ENCODE data around the gene SLC25A30. TPM values are rescaled to one million over a fixed set of nuclear protein-coding genes. Genes with fewer than 3 reads are reported as not detected.

SLC25A30 gene
- total RNA-seq, 2 donors from 2014 or later = 9.9 to 12.4 TPM

GRCh38 chr13:45464687-45465453 lies 46.7 kb upstream of the SLC25A30 start, which contains the start of gene COG3:
COG3 (plus strand) TSS chr13:45464939; CDS start chr13:45465037, 98 bp downstream.
- Histone ChIP-seq H3K36me3 (ENCODE audit: control insufficient read depth, insufficient read depth, low read length) (peaks cover 10% of the 10 kb centered on the region), H3K4me3 (ENCODE audit: low read length) (peak within 1 kb of the TSS; percentile 99), H3K9me3 (ENCODE audit: control insufficient read depth, low read length) (no peaks in the 10 kb centered on the region), H3K27ac (ENCODE audit: low read depth, low read length) (peak within 1 kb of the TSS; percentile 93), H3K4me1 (ENCODE audit: control insufficient read depth, insufficient read depth, low read length) (no peaks in the 10 kb centered on the region), H3K27me3 (ENCODE audit: control insufficient read depth, insufficient read depth, low read length, poor library complexity, severe bottlenecking) (peaks cover 23% of the 10 kb centered on the region), H3K9ac (ENCODE audit: extremely low read depth, low read length, poor library complexity, severe bottlenecking) (peak within 1 kb of the TSS; percentile 80)
- TF ChIP-seq CTCF (conservative IDR thresholded peaks at IDR 0.05) = no peak
- Mint-ChIP-seq H3K27ac (peak within 1 kb of the TSS; percentile 93), H3K4me3 (peak within 1 kb of the TSS; percentile 93), H3K4me1 (peaks cover 11% of the 10 kb centered on the region), H3K27me3 (ENCODE audit: insufficient read depth) (peaks cover 21% of the 10 kb centered on the region), H3K9me3 (no peaks in the 10 kb centered on the region), H3K36me3 (ENCODE audit: low read depth) (peaks cover 6% of the 10 kb centered on the region)
- 0% methylated on average over 14 to 63 of the region's 63 CpGs for WGBS, 2 experiments (ENCODE audit: insufficient coverage in 1 of 2, insufficient read length in 1 of 2)
- peak; percentile 96 for DNase-seq

- WGBS, 2 experiments (ENCODE audit: insufficient coverage in 1 of 2, insufficient read length in 1 of 2) = 91 to 95% methylated on average over 4 to 9 of the region's 9 CpGs
- H3K27me3 Mint-ChIP-seq (ENCODE audit: insufficient read depth) = peaks cover 21% of the 10 kb centered on the region
- Histone ChIP-seq H3K9me3 (ENCODE audit: control insufficient read depth, low read length) (peaks cover 4% of the 10 kb centered on the region), H3K9ac (ENCODE audit: extremely low read depth, low read length, poor library complexity, severe bottlenecking) (peak overlapping the region; percentile 80), H3K27ac (ENCODE audit: low read depth, low read length) (peak overlapping the region; percentile 93), H3K4me3 (ENCODE audit: low read length) (peak overlapping the region; percentile 99), H3K36me3 (ENCODE audit: control insufficient read depth, insufficient read depth, low read length) (peaks cover 10% of the 10 kb centered on the region), H3K4me1 (ENCODE audit: control insufficient read depth, insufficient read depth, low read length) (no peaks in the 10 kb centered on the region), H3K27me3 (ENCODE audit: control insufficient read depth, insufficient read depth, low read length, poor library complexity, severe bottlenecking) (peaks cover 23% of the 10 kb centered on the region)
- H3K9me3 Mint-ChIP-seq = no peaks in the 10 kb centered on the region
- peak overlapping the region; percentile 93 for H3K4me3 Mint-ChIP-seq
- peaks cover 6% of the 10 kb centered on the region for H3K36me3 Mint-ChIP-seq (ENCODE audit: low read depth)
- DNase-seq = no peak
- peak overlapping the region; percentile 93 for H3K27ac Mint-ChIP-seq
- TF ChIP-seq CTCF (conservative IDR thresholded peaks at IDR 0.05) = no peak
- H3K4me1 Mint-ChIP-seq = peaks cover 11% of the 10 kb centered on the region
Measured at GRCh38 chr13:45464141-45464686, 46.0 kb upstream of the SLC25A30 start.

GRCh38 chr13:45456196-45456972 lies 38.2 kb upstream of the SLC25A30 start:
- no peak for TF ChIP-seq CTCF (conservative IDR thresholded peaks at IDR 0.05)
- H3K36me3 Mint-ChIP-seq (ENCODE audit: low read depth) = no peaks in the 10 kb centered on the region
- no peak overlapping the region for H3K4me3 ChIP-seq (ENCODE audit: low read length)
- no peak overlapping the region for H3K4me3 Mint-ChIP-seq
- H3K27ac Mint-ChIP-seq = no peak overlapping the region
- peaks cover 10% of the 10 kb centered on the region for H3K9me3 ChIP-seq (ENCODE audit: control insufficient read depth, low read length)
- no peak overlapping the region for H3K9ac ChIP-seq (ENCODE audit: extremely low read depth, low read length, poor library complexity, severe bottlenecking)
- no peaks in the 10 kb centered on the region for H3K36me3 ChIP-seq (ENCODE audit: control insufficient read depth, insufficient read depth, low read length)
- DNase-seq = no peak
- peaks cover 7% of the 10 kb centered on the region for H3K27me3 ChIP-seq (ENCODE audit: control insufficient read depth, insufficient read depth, low read length, poor library complexity, severe bottlenecking)
- H3K9me3 Mint-ChIP-seq = peaks cover 6% of the 10 kb centered on the region
- peaks cover 13% of the 10 kb centered on the region for H3K27me3 Mint-ChIP-seq (ENCODE audit: insufficient read depth)
- H3K4me1 Mint-ChIP-seq = peaks cover 10% of the 10 kb centered on the region
- no peak overlapping the region for H3K27ac ChIP-seq (ENCODE audit: low read depth, low read length)
- peaks cover 6% of the 10 kb centered on the region for H3K4me1 ChIP-seq (ENCODE audit: control insufficient read depth, insufficient read depth, low read length)
- WGBS, 2 experiments (ENCODE audit: insufficient coverage in 1 of 2, insufficient read length in 1 of 2) = 93 to 96% methylated on average over 2 of the region's 2 CpGs

Measured in endodermal cell (in vitro differentiated cells).